HepG2 (cell line): ENCODE measurements around the gene KDM3A. TPM values are rescaled to one million over a fixed set of nuclear protein-coding genes. Genes with fewer than 3 reads are reported as not detected.

ENCODE experiments used
- ASH2L ChIP-seq: fragments of 300-600, 200-600 bp; sonication (generic); IDR thresholded peaks from 2 replicates; pipeline ENCODE4 v1.7.0; 2017; ENCODE audit warnings: low read depth, mild to moderate bottlenecking, moderate library complexity, mixed read lengths, low read length; ENCODE audit not compliant: insufficient read length
- CSRNP2 ChIP-seq: sonication (generic); formaldehyde crosslinking; conservative IDR thresholded peaks from 2 replicates; pipeline ENCODE4 v1.8.0; 2022; ENCODE audit warnings: low read depth, missing genetic modification reagents
- ELK4 ChIP-seq: sonication (generic); formaldehyde crosslinking; IDR thresholded peaks from 2 replicates; pipeline ENCODE4 v1.9.0; 2021; ENCODE audit warnings: missing genetic modification reagents, borderline replicate concordance
- HOMEZ ChIP-seq: IDR thresholded peaks from 2 replicates; pipeline ENCODE4 v1.6.1; 2016; ENCODE audit warnings: low read depth
- HOXD1 ChIP-seq: sonication (generic); formaldehyde crosslinking; IDR thresholded peaks from 2 replicates; pipeline ENCODE4 v1.5.0; 2020; ENCODE audit warnings: missing genetic modification reagents
- KDM5B ChIP-seq: sonication (generic); formaldehyde crosslinking; IDR thresholded peaks from 2 replicates; pipeline ENCODE4 v1.4.0; 2020; ENCODE audit warnings: missing genetic modification reagents, mild to moderate bottlenecking, borderline replicate concordance
- MAFK ChIP-seq, 2 experiments: IDR thresholded peaks in 1 of 2; conservative IDR thresholded peaks in 1 of 2; 2 replicates each; pipeline ENCODE4 v1.6.1; 2011; ENCODE audit warnings: improper control_type of control experiment in 2 of 2, low read length in 2 of 2
- MYPOP ChIP-seq: sonication (generic); formaldehyde crosslinking; IDR thresholded peaks from 2 replicates; pipeline ENCODE4 v1.8.1; 2023; ENCODE audit warnings: mild to moderate bottlenecking, moderate library complexity, missing genetic modification reagents
- NFATC3 ChIP-seq: sonication (generic); formaldehyde crosslinking; IDR thresholded peaks from 2 replicates; pipeline ENCODE4 v1.5.1; 2020; ENCODE audit warnings: mild to moderate bottlenecking, missing genetic modification reagents
- ONECUT2 ChIP-seq: sonication (generic); formaldehyde crosslinking; IDR thresholded peaks from 2 replicates; pipeline ENCODE4 v1.4.0; 2020; ENCODE audit warnings: missing genetic modification reagents
- RFX3 ChIP-seq: IDR thresholded peaks from 2 replicates; pipeline ENCODE4 v1.6.1; 2016; ENCODE audit warnings: missing biosample characterization, missing genetic modification reagents
- TEAD2 ChIP-seq: sonication (generic); formaldehyde crosslinking; IDR thresholded peaks from 2 replicates; pipeline ENCODE4 v1.9.0; 2021; ENCODE audit warnings: missing genetic modification reagents
- ZIK1 ChIP-seq: sonication (generic); formaldehyde crosslinking; IDR thresholded peaks from 2 replicates; pipeline ENCODE4 v1.5.0; 2020; ENCODE audit warnings: mild to moderate bottlenecking, low read depth, missing genetic modification reagents, borderline replicate concordance
- ZNF260 ChIP-seq: sonication (generic); formaldehyde crosslinking; IDR thresholded peaks from 2 replicates; pipeline ENCODE4 v1.4.0; 2020; ENCODE audit warnings: missing genetic modification reagents, low read depth, mild to moderate bottlenecking, borderline replicate concordance
- ZNF263 ChIP-seq: sonication (generic); formaldehyde crosslinking; IDR thresholded peaks from 2 replicates; pipeline ENCODE4 v1.4.0; 2020; ENCODE audit warnings: missing genetic modification reagents
- ZNF276 ChIP-seq: sonication (generic); formaldehyde crosslinking; IDR thresholded peaks from 2 replicates; pipeline ENCODE4 v1.4.0; 2020; ENCODE audit warnings: mild to moderate bottlenecking, low read depth, missing genetic modification reagents
- ZNF431 ChIP-seq: sonication (generic); formaldehyde crosslinking; IDR thresholded peaks from 2 replicates; pipeline ENCODE4 v1.9.0; 2022; ENCODE audit warnings: missing genetic modification reagents, low read depth, mild to moderate bottlenecking, borderline replicate concordance
- ZNF792 ChIP-seq: IDR thresholded peaks from 2 replicates; pipeline ENCODE4 v1.6.1; 2016
- polyA plus RNA-seq, 8 experiments: library from polyadenylated mRNA; depleted of rRNA in 3 of 8; stranded (reverse) in 7 of 8; unstranded in 1 of 8; fragments of >200 nt; fragmentation: Illumina TruSeq in 4 of 8; extraction: Trizol in 4 of 8; gene quantifications; 2 replicates each; pipeline versions ENCODE4 v1.2.1 to v1.2.3, GENCODE V29; 2011 to 2016; ENCODE audit warnings: low read depth in 4 of 8, missing spikeins in 1 of 8, mixed read lengths in 1 of 8; ENCODE audit not compliant: insufficient read depth in 1 of 8
- total RNA-seq, 5 experiments: library from RNA; depleted of rRNA; stranded (reverse); fragments of >200 nt; fragmentation: Illumina TruSeq; extraction: Trizol; gene quantifications; 2 replicates each; pipeline ENCODE4 v1.2.3, GENCODE V29; 2016; ENCODE audit warnings: low read depth in 1 of 5
- TF ChIP-seq, protein P1 (sequence below): IDR thresholded peaks from 2 replicates; pipeline ENCODE4 v1.6.1; 2012; ENCODE audit warnings: inconsistent platforms
- TF ChIP-seq, protein P2 (sequence below): sonication (generic); formaldehyde crosslinking; IDR thresholded peaks from 2 replicates; pipeline ENCODE4 v1.5.0; 2020; ENCODE audit warnings: missing genetic modification reagents
- TF ChIP-seq, protein P3 (sequence below): sonication (generic); formaldehyde crosslinking; IDR thresholded peaks from 2 replicates; pipeline ENCODE4 v1.9.0; 2021; ENCODE audit warnings: missing genetic modification reagents, mild to moderate bottlenecking, borderline replicate concordance

Gene KDM3A
- total and polyA plus RNA-seq, 2 of the 13 experiments (the other 11 are each of a cell fraction or from before 2014, with no cell fraction given): 21.0 to 70.2 TPM

- no peak for TF ChIP-seq ZIK1
- TF ChIP-seq CSRNP2 (CRISPR knock-in tag): no peak
- TF ChIP-seq, protein P1, sequence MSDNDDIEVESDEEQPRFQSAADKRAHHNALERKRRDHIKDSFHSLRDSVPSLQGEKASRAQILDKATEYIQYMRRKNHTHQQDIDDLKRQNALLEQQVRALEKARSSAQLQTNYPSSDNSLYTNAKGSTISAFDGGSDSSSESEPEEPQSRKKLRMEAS: no peak
- peak; percentile 60 for TF ChIP-seq ASH2L
- TF ChIP-seq TEAD2 (CRISPR knock-in tag): no peak
- TF ChIP-seq NFATC3 (CRISPR knock-in tag): no peak
- no peak for TF ChIP-seq MAFK (conservative IDR thresholded peaks at IDR 0.05 in 1 of 2, IDR thresholded peaks at IDR 0.05 in 1 of 2; ENCODE audit: low read length in 2 of 2)
- TF ChIP-seq ONECUT2: no peak
- TF ChIP-seq ZNF792 (CRISPR knock-in tag): no peak
- TF ChIP-seq, protein P2, sequence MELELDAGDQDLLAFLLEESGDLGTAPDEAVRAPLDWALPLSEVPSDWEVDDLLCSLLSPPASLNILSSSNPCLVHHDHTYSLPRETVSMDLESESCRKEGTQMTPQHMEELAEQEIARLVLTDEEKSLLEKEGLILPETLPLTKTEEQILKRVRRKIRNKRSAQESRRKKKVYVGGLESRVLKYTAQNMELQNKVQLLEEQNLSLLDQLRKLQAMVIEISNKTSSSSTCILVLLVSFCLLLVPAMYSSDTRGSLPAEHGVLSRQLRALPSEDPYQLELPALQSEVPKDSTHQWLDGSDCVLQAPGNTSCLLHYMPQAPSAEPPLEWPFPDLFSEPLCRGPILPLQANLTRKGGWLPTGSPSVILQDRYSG (CRISPR knock-in tag): no peak
- TF ChIP-seq ZNF260 (CRISPR knock-in tag): no peak
- no peak for TF ChIP-seq RFX3
- TF ChIP-seq HOXD1 (CRISPR knock-in tag): no peak
- TF ChIP-seq ZNF276 (CRISPR knock-in tag): no peak
- TF ChIP-seq MYPOP (CRISPR knock-in tag): no peak
- 0 out of 2 replicates have a peak, but pooled peaks have one; percentile 19 for TF ChIP-seq HOMEZ (CRISPR knock-in tag)
- no peak for TF ChIP-seq ZNF263
- no peak for TF ChIP-seq ELK4
- TF ChIP-seq, protein P3, sequence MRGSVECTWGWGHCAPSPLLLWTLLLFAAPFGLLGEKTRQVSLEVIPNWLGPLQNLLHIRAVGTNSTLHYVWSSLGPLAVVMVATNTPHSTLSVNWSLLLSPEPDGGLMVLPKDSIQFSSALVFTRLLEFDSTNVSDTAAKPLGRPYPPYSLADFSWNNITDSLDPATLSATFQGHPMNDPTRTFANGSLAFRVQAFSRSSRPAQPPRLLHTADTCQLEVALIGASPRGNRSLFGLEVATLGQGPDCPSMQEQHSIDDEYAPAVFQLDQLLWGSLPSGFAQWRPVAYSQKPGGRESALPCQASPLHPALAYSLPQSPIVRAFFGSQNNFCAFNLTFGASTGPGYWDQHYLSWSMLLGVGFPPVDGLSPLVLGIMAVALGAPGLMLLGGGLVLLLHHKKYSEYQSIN: no peak
- no peak for TF ChIP-seq KDM5B (CRISPR knock-in tag)
- no peak for TF ChIP-seq ZNF431 (CRISPR knock-in tag)
Observed at GRCh38 chr2:86492048-86492453, 50.9 kb downstream of the KDM3A start (continued).
